Activated CD4-positive, alpha-beta T cell treated with anti-CD3 and anti-CD28 coated beads, Interleukin-2, amount 50 U/mL, for 48 hours (primary cell): ENCODE data around the gene SYTL2.

ENCODE experiments used
- DNase-seq, 2 experiments: peaks; one replicate each; pipeline ENCODE4 v3.0.0-alpha.2; 2020

Gene SYTL2

GRCh38 chr11:85827748-85828639, 17.1 kb upstream of the SYTL2 start:
- DNase-seq, result no peak

DNA sequence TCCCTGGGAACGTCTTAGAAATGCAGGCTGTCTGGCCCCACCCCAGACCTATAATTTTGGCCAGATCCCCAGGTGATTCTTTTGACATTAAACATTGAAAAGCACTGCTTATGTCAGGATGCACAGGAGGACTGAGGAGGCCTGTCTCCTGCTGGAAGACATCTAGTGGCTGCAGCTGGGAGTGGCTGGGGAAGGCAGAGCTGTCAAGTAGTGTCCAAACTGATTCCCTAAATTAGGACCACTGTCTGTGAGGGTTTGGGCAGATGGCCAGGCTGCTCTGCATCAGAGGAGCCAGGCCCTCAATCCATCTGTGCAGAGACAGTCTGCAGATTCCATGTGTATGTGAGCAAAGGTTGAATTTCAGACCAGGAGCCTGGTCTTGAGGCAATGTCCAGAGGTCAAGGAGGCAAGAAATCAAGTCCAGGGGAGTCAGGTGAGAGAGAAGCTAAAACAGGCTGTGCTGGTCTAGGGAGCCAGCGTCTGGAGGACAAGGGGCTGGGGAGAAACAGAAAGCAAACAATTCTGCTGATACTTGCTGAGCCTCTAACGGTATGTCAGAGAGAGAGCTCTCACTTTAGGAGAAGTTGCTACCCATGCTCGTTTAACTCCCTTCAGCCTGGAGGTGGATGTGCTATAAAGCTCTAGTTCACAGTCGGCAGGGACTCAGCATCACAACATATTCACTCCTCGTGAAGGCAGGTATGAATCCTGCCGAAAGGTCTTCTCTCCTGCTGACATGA, 15.3 kb upstream of the SYTL2 start:
- DNase-seq, result peak in 1 of 2 experiments; percentile 32

DNA sequence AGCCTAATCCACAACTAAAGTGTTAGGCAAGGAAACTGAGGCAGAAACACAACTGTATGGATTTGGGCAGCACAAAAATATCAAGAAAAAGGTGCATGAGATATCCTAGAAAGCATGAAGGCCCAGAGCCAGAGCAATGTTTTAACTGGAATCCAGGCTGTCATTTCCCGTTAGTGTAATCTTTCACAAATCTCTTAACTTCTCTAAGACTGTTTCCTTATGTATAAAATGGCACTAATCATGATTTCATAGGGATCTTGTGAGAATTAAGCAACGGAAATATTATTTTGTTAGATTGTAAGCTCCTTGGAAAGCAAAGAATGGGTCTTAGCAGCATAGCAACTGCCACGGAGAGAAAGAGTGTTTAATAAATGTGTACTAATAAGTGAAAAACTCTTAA, 14.7 kb upstream of the SYTL2 start:
- no peak for DNase-seq

GRCh38 chr11:85823816-85824215, 12.9 kb upstream of the SYTL2 start:
- DNase-seq, result peak in 1 of 2 experiments; percentile 40

DNA sequence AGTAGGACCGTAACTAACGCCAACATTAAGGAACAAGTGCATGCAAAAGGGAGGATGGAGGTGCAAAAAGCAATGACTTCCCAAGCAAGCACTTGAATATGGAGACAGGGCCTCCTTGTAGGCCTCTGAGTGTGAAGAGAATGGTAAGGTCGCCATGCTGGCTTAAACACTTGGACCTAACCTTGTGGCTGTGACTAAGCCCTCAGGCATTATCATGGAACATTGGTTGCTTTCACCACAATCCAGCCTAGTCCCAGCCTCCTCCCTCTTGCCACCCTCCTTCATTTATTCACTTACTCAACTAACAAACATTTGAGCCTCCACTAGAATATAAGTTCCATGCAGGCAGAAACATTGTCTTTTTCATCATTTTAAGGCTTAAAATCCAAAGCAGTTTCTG, 11.9 kb upstream of the SYTL2 start:
- DNase-seq, result no peak

GRCh38 chr11:85821636-85822035, 10.7 kb upstream of the SYTL2 start:
- no peak for DNase-seq

DNA sequence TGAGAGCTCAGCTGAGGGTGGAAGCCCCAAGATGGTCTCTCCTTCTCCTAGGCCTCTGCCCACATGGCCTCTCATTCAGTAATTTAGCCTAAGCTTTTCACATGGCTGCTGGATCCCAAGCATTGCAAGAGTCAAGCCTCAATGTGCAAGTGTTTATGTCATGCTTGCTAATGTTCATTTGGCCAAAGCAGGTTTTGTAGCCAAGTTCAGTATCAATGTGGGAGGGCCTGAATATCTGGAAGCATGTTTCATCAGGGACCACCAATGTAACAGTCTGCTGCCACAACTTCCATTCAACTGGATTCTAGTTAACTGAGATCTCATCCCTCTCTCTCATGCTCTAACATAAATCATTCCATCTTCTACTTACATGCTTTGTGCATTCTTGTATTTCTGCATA, 8.5 kb upstream of the SYTL2 start:
- no peak for DNase-seq

DNA sequence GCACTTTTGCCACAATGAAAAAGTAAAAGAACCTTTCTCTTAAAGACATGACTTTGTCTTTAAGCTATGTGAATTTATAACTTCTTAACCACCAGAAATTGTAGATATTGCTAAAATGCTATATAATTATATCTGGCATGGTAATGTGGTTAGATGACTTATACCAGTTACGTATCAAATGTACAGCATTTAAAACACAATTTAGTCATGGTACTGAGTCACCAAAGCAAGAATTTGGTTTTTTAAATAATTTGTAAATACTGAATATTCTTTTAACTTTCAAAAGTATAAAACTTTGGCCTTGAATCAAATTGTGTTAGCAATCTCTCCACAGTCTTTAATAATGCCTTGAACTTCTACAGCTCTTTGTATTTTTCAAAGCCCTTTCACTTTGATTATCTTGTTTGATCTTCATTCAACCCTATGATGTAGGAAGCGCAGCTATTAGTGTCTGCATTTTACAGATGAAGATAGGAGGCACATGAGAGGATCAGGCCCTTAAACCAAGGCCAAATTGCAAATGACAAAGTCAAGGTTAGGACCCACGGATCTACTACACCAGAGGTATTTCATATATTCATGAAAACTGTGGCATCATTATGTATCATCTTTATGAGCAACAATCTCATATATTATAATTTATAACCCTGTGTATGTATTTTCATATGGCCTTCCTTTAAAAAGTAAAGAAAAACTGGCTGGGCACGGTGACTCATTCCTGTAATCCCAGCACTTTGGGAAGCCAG, 4.4 kb upstream of the SYTL2 start:
- DNase-seq, result no peak

DNA sequence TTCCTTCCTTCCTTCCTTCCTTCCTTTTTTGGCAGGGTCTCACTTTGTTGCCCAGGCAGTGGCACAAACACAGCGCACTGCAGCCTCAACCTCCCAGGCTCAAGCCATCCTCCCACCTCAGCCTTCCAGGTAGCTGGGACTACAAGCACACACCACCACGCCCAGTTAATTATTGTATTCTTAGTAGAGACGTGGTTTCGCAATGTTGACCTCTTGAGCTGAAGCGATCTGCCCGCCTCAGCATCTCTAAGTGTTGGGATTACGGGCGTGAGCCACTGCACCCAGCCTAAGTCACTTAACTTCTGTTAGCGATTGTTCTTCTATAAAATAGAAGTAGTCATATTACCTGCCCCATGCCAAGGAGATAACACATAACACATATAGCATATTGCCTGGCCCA, 2.8 kb upstream of the SYTL2 start:
- DNase-seq, result no peak

- no peak for DNase-seq
Measured at GRCh38 chr11:85811624-85812023, 683 bp upstream of the SYTL2 start.

DNA sequence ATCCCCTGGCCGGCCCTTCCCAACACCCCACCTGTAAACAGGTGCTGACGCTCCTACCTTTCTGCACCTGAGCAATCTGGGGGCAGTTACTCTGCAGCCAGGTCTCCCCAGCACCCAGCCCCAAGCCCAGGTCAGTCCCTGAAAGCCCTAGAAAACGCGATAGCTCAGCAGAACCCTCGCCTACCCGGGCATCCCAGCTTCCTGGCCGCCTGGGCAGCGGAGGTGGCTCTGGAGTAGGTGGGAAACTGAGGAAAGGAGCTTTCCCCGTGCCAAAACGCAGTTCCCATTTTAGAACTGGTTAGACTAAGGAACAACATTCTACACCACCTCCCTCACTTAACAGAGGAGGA, 445 bp downstream of the SYTL2 start:
- DNase-seq, result no peak

DNA sequence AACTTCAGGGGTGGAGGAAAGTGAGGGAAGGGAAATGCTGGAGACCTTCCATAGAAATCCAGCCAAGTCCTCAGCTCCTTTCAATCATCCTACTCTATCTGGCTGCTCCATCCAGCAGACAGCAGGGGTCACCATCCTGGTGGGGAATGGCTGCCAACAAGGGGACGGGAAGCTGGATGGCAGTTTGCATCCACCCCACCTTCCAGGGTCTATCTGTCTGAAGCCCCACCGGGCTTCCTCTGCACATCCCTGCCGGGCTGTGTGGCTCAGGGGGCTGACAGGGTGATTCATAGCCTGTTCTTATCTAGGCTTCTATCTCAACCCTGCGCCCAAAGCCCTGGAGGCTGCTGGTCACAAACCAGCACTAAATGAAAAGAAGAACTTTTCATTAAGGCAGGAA, 1.1 kb downstream of the SYTL2 start:
- no peak for DNase-seq

DNA sequence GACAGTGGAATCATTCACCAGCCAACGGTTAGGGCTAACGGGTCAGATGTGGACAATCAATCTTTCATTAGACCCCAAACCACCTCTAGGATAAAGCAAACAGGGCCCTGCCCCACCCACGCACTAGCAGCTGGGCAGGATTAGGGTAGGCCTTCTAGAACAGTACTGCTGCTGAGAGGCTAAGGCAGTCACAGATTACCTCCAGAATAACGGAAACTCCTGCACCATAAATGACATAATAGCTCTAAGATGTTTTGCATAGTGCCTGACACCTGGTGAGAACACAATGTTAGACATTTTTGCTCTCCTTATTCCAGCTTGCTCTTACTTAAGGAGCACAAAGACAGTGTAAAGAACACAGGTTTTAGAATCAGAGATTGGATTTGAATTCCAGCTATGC, 1.8 kb downstream of the SYTL2 start:
- no peak for DNase-seq

- no peak for DNase-seq
Measured at GRCh38 chr11:85806876-85807275, 4.1 kb downstream of the SYTL2 start.

DNA sequence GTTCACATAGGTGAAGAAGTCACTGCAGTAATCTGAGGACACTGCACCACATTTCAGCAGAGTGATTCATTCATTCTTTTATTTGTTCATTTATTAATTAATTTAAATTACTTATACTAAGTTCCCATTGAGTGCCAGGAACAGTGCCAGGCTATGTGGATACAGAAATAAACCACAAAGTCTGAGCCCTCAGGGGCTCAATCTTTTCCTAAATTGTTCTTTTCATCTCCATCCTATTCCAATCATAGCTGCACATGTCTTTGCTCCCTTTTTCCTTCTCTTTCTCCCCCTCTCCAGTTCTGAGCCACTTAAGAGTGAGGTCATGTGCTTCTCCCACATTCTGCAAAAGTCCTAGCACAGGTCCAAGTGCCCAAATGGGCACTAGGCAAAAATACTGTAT, 4.9 kb downstream of the SYTL2 start:
- no peak for DNase-seq

DNA sequence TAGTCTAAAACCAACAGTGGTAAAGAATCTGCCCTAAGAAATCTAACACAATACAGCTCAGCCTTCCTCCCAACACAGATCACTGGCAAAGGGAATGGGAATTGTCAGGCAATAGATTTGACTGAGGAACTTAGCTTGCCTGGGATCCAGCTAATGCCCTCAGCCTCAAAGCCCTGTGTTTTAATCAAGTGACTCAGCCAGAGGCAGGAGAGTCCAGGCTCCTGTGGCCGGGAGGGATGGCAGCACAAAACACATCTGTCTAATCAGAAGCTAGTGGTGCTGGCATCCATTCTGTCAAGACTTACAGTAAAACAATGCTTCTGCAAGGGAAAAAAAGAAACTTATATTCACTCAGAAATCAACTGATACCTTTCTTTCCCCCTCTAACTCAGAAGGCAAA, 5.6 kb downstream of the SYTL2 start:
- DNase-seq, result no peak

DNA sequence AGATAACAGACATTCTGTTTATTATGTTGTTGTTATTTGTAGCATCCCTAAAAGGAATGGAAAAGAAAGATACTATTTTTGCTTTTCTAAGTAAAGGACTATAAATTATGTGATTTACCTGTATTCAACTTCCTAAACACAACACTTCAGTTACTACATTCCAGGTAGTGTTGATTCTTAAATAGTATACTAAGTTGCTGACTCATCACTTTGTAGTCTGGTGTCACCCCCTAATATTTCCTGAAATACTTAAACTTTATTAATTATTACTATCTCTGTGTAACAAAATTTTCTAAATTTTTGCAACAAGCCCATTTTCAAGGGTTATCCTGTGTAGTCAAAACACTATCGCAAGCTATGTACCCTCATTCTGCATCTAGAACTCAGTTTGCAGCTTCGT, 7.0 kb downstream of the SYTL2 start:
- DNase-seq, result no peak

DNA sequence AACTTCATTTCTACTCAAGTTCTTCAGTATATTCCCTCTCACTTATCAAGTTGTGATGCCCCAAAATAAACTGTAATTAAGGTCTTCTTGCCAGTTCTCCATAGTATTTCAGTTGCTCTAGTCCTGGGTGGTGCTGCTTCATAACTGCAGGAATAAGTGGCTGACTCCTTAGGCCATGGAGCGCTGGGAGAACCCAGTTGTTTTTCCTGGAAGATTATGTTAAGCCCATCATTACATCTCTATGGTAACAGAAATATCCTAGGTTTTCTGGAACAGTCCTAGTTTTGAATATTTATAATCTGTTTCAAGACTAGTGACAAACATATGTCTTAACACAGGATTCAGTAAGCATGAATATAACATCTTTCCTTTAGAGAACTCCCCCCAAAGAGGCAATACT, 7.6 kb downstream of the SYTL2 start:
- no peak for DNase-seq

- no peak for DNase-seq
Measured at GRCh38 chr11:85801527-85801926, 9.4 kb downstream of the SYTL2 start.

DNA sequence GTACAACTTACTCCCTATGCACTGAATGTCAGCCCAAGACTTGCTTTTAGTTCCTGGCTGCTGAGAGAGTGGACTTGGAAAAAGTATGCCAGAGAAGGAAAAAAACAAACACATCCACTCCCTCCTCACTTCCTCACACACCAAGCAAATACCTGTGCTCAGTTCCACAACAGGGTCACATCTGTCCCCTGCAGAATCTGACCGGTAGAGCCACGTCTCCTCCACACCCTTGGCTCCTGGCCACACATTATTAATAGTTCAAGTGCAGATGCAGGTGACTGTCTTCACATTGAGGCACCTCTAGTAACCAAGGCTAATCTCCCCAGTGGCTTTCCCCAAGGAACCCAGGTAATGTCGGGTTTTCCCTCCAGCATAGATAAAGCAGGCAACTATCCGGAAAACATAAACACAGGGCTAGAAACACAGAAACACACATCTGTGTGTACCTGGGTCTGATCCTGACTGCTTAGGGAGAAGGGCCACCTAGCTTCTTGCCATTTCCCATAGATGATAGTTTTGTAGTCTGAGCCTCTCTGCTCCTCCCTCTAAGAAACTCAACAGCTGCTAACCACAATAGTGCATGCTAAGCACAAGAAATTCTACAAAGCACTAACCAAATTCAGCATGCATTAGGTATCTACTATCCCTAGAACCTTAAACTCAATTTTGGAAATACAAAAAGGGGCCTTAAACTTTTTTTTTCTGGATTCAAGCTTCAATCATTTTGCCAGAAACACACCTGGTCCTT, 10.2 kb downstream of the SYTL2 start:
- no peak for DNase-seq

DNA sequence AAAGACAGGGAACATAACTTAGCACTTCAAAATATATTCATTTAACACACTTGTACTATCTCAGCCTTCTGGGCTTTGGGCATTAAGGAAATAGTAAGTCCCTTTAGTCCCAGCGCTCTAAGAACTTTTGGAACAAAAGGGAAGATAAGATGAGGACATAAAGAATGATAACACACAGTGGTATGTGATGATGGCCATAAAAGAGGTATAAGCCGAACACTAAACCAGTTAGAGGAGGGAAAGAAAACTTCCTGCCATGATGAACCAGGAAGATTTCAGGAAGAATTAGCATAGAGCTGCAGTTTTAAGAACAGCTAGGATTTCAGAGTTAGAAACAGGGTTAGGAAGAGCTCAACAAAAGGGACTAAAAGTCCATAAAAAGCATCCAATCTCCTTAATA, 11.8 kb downstream of the SYTL2 start:
- DNase-seq, result no peak

- DNase-seq, result no peak
Measured at GRCh38 chr11:85798361-85798760, 12.6 kb downstream of the SYTL2 start.
